ENCODE measurements around the gene PSD2. TPM values are rescaled to one million over a fixed set of nuclear protein-coding genes. Genes with fewer than 3 reads are reported as not detected.

PSD2 gene
- total RNA-seq, 1 experiment from 2014 or later, result 0.22 TPM

DNA sequence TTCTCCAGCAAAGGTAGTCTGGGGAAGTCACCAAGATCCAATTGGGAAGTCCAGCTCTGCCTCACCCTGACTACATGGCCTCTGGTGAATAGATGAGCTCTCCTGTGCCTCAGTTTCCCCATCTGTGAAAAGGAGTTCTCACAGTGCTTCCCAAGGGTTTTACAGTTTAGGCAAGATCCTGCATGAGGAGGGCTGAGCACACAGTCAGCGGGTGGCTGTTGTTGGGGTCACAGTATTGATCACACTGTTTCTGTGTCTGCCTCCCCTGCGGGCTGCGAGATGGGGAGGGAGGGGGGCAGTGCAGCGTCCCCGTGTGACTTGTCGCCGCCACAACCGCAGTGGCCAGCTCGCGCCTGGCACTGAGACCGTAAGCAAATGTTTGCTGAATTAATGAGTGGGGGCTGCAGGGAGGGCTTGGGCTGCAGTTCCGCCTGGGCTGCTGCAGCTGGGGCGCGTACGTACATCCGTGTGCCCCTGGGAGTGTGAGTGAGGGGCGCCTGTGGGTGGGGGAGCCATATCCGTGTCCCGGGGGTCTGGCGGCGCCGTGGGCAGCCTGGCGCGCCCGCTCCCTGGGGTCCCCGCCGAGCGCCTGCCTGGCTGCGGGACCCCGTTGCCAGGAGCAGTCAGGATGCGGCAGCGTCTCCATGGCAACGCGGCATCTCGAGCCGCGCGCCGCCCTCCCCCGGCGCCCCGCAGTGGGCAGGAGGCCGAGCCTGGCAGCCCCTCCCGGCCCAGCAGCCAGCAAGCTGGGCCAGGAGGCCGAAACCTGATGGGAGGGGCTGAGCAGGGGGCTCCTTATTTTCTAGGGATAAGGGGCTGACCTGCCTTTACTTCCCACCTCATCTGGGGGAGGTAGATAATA is 31.4 kb upstream of the PSD2 start:
- H4K5ac ChIP-seq (ENCODE audit: insufficient read length, low read depth, low read length), result no peak overlapping the region
- no peak overlapping the region for H3T11ph ChIP-seq (ENCODE audit: low read length)
- Mint-ChIP-seq H3K27me3 (ENCODE audit: low read depth) (peaks cover 75% of the 10 kb centered on the region), H3K36me3 (ENCODE audit: insufficient read depth in 1 of 3, low read depth in 3 of 3) (no peaks in the 10 kb centered on the region), H3K4me3 (peak overlapping the region in 1 of 2 experiments; percentile 73; a peak in 2 of 5 replicates), H3K4me1 (peaks cover 38 to 45% of the 10 kb centered on the region in 2 experiments), H3K27ac (no peak overlapping the region), H3K9me3 (no peaks in the 10 kb centered on the region; a peak in 2 of 5 replicates)
- H2AFZ ChIP-seq (ENCODE audit: low read length), result no peak overlapping the region
- H3K4me1 ChIP-seq (ENCODE audit: insufficient read depth, low read length), result peaks cover 3% of the 10 kb centered on the region; the same call in 1 of the 2 replicates
- H2BK12ac ChIP-seq (ENCODE audit: insufficient read length, low read depth, low read length), result no peak overlapping the region
- no peak overlapping the region for H3K4ac ChIP-seq (ENCODE audit: low read depth, low read length)
- no peak overlapping the region for H2BK15ac ChIP-seq (ENCODE audit: low read depth, low read length)
- TF ChIP-seq, protein P1, sequence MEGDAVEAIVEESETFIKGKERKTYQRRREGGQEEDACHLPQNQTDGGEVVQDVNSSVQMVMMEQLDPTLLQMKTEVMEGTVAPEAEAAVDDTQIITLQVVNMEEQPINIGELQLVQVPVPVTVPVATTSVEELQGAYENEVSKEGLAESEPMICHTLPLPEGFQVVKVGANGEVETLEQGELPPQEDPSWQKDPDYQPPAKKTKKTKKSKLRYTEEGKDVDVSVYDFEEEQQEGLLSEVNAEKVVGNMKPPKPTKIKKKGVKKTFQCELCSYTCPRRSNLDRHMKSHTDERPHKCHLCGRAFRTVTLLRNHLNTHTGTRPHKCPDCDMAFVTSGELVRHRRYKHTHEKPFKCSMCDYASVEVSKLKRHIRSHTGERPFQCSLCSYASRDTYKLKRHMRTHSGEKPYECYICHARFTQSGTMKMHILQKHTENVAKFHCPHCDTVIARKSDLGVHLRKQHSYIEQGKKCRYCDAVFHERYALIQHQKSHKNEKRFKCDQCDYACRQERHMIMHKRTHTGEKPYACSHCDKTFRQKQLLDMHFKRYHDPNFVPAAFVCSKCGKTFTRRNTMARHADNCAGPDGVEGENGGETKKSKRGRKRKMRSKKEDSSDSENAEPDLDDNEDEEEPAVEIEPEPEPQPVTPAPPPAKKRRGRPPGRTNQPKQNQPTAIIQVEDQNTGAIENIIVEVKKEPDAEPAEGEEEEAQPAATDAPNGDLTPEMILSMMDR (conservative IDR thresholded peaks at IDR 0.05), result no peak
- peak overlapping the region; percentile 9 for H3K4me2 ChIP-seq (ENCODE audit: insufficient read depth, insufficient read length, low read length)
- H3K9me3 ChIP-seq (ENCODE audit: control insufficient read depth, low read depth, low read length), result no peaks in the 10 kb centered on the region
- no peaks in the 10 kb centered on the region for H3K23me2 ChIP-seq (ENCODE audit: insufficient read length, low read depth, low read length, poor library complexity, severe bottlenecking)
- no peaks in the 10 kb centered on the region for H4K20me1 ChIP-seq (ENCODE audit: control insufficient read depth, insufficient read depth, insufficient read length)
- no peaks in the 10 kb centered on the region; the same call in 1 of the 2 replicates for H3K27me3 ChIP-seq (ENCODE audit: insufficient read depth, low read length)
- H2BK20ac ChIP-seq (ENCODE audit: low read depth, low read length, poor library complexity, severe bottlenecking), result no peak overlapping the region
- H3K27ac ChIP-seq (ENCODE audit: insufficient read length, low read depth, low read length), result no peak overlapping the region
- no peak overlapping the region for H4K8ac ChIP-seq (replicated peaks; ENCODE audit: insufficient read length, low read depth, low read length)
- no peaks in the 10 kb centered on the region for H3K79me1 ChIP-seq (ENCODE audit: insufficient read depth, low read depth, low read length, poor library complexity, severe bottlenecking)
- H2BK120ac ChIP-seq (ENCODE audit: low read depth, low read length, poor library complexity, severe bottlenecking), result no peak overlapping the region
- no peak overlapping the region for H2BK5ac ChIP-seq (ENCODE audit: insufficient read length, low read length)
- H3K14ac ChIP-seq (ENCODE audit: insufficient read depth, low read length), result no peak overlapping the region
- no peak overlapping the region for H2AK5ac ChIP-seq (ENCODE audit: insufficient read length, low read length)
- no CpG with 5 or more reads among the region's 45 CpGs for WGBS (ENCODE audit: extremely low coverage, insufficient read length, low lambda C conversion rate)
- no peak overlapping the region for H3K56ac ChIP-seq (ENCODE audit: insufficient read length, low read depth, low read length)
- H3K18ac ChIP-seq (ENCODE audit: insufficient read length, low read depth, low read length), result no peak overlapping the region
- H3K79me2 ChIP-seq (ENCODE audit: insufficient read depth, low read length), result no peaks in the 10 kb centered on the region
- H3K23ac ChIP-seq (ENCODE audit: insufficient read length, low read depth, low read length), result no peak overlapping the region
- H3K9ac ChIP-seq (ENCODE audit: extremely low read depth, insufficient read length, low read length), result no peak overlapping the region
- DNase-seq, result peak; percentile 70
- no peak overlapping the region for H4K91ac ChIP-seq (ENCODE audit: insufficient read length, low read depth, low read length)

Measured in H9 (cell line).